ENCODE results near the gene FMN1.

The FMN1 gene

DNA sequence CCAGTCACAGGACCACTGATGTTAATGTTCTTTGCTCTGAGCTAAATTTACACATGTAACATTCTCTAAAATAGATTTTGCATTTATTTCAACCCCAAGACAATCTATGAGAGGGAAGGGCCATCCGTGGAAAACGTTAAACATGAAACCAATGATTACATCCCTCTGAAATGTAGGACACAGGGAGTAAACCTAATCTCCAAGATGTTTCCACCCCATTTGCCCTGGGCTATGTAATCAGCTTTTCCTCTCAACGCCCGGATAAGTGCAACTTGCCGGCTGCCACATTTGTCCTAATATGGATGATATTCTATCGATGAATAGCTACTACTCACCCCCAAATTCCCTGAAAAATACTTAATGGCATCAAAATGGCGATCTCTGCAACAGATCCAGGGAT lies 6.4 kb upstream of the FMN1 start:
- DNase-seq (ENCODE audit: low read depth): no peak
- no peak for TF ChIP-seq CTCF (IDR thresholded peaks at IDR 0.05; ENCODE audit: control insufficient read depth, insufficient read depth, low read depth, low read length, missing control alignments)
- H3K4me3 ChIP-seq (ENCODE audit: control insufficient read depth, low read depth, low read length): no peak overlapping the region

DNA sequence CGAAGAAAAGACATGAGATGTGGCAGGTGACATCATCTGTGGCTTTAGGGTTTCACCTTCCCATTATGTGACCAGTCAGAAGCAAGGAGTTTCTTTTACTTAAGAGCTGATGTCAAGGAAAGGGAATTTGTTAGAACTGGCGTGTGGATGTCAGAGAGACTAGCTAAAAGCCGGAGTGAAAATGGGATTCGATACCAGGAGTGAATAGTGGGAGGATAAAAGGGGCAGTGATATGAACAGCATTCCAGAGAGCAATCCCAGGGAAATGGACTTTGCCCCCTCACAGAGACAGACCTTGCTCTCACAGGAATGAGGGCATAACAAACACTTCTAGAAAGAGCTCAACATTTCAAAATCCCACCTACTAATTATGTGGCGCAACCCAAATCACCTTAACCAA lies 5.9 kb upstream of the FMN1 start:
- TF ChIP-seq CTCF (IDR thresholded peaks at IDR 0.05; ENCODE audit: control insufficient read depth, insufficient read depth, low read depth, low read length, missing control alignments): no peak
- no peak overlapping the region for H3K4me3 ChIP-seq (ENCODE audit: control insufficient read depth, low read depth, low read length)
- DNase-seq (ENCODE audit: low read depth): no peak

DNA sequence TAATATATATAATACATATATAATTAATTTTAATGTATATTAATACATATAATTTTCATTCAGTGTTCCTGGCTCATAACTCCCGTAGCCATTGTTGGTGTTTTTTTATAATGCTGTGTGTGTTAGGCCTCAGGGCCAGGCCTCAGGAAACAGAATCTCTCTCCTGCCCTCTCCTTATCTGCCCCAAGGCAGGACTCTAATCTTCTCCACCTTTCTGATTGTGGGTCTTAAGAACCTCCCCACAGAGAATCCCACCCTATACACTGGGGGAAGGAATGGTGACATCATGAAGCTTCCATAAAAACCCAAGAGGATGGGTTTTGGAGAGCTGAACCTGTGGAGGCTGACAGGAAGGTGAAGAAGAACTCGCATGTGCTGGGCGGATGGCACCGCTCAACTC lies 4.0 kb upstream of the FMN1 start:
- H3K4me3 ChIP-seq (ENCODE audit: control insufficient read depth, low read depth, low read length): no peak overlapping the region
- TF ChIP-seq CTCF (IDR thresholded peaks at IDR 0.05; ENCODE audit: control insufficient read depth, insufficient read depth, low read depth, low read length, missing control alignments): no peak
- no peak for DNase-seq (ENCODE audit: low read depth)

- no peak for TF ChIP-seq CTCF (IDR thresholded peaks at IDR 0.05; ENCODE audit: control insufficient read depth, insufficient read depth, low read depth, low read length, missing control alignments)
- no peak overlapping the region for H3K4me3 ChIP-seq (ENCODE audit: control insufficient read depth, low read depth, low read length)
- no peak for DNase-seq (ENCODE audit: low read depth)
Measured at GRCh38 chr15:33197636-33198035, 3.1 kb upstream of the FMN1 start.

GRCh38 chr15:33194237-33194636 lies 277 bp downstream of the FMN1 start:
- no peak for TF ChIP-seq CTCF (IDR thresholded peaks at IDR 0.05; ENCODE audit: control insufficient read depth, insufficient read depth, low read depth, low read length, missing control alignments)
- DNase-seq (ENCODE audit: low read depth): no peak
- H3K4me3 ChIP-seq (ENCODE audit: control insufficient read depth, low read depth, low read length): peak overlapping the region; percentile 66

DNA sequence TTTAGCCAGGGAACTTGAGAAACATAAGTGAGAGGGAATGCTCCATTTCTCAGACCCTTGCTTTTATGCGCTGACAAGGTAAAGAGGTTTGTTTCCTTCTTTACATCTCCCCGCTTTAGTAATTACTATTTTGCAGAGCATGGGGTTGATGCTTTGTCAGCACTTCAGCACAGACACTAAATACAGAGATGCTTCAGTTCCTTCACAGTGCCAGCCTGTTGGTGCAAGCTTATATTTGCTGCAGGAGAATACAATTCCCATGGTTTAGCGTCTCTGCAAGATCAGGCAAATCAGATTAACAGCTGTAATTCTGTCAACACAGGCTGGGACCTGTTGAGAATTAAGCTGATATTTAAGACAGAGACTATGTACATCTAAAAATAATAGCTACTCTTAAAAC lies 2.9 kb downstream of the FMN1 start:
- H3K4me3 ChIP-seq (ENCODE audit: control insufficient read depth, low read depth, low read length): no peak overlapping the region
- DNase-seq (ENCODE audit: low read depth): no peak
- TF ChIP-seq CTCF (IDR thresholded peaks at IDR 0.05; ENCODE audit: control insufficient read depth, insufficient read depth, low read depth, low read length, missing control alignments): no peak

- TF ChIP-seq CTCF (IDR thresholded peaks at IDR 0.05; ENCODE audit: control insufficient read depth, insufficient read depth, low read depth, low read length, missing control alignments): no peak
- DNase-seq (ENCODE audit: low read depth): no peak
- H3K4me3 ChIP-seq (ENCODE audit: control insufficient read depth, low read depth, low read length): no peak overlapping the region
Measured at GRCh38 chr15:33190539-33190938, 4.0 kb downstream of the FMN1 start.

Data from AG09309 (cell line).